ENCODE data around the gene SLC4A1AP.

SLC4A1AP gene

DNA sequence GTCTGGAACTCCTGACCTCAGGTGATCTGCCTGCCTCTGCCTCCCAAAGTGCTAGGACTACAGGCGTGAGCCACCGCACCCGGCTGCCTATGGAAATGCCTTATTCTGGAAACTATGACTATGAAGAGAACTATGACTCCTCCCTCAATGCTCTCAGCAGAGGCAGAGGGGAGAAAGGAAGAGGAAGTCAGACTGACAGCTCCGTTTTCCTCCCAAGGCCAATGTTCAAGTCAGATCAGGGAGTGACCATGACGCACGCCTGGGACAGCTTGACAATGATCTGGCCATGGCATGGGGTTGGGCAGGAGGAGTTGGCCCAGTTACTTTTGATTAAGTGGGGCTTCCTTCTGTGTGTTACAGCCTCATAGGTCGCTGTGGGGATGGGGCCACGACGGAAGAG is 63.6 kb downstream of the SLC4A1AP start:
- Histone ChIP-seq H2BK12ac (ENCODE audit: low read length) (no peak overlapping the region), H3K9me3 (ENCODE audit: insufficient read depth, low read depth, low read length) (no peaks in the 10 kb centered on the region), H2BK5ac (ENCODE audit: low read depth, low read length, poor library complexity) (no peak overlapping the region), H3K4me3 (ENCODE audit: low read depth, low read length) (no peak overlapping the region), H4K12ac (ENCODE audit: low read depth, low read length) (no peak overlapping the region), H2BK120ac (ENCODE audit: insufficient read depth, low read length, poor library complexity) (no peak overlapping the region), H3K79me2 (ENCODE audit: control insufficient read depth, insufficient read depth, low read length, poor library complexity) (no peaks in the 10 kb centered on the region), H3K79me1 (ENCODE audit: low read length) (no peaks in the 10 kb centered on the region), H3K14ac (ENCODE audit: low read length) (no peak overlapping the region), H3K36me3 (ENCODE audit: control insufficient read depth in 1 of 2, insufficient read depth in 2 of 2, low read length in 2 of 2) (no peaks in the 10 kb centered on the region), H3K27ac (ENCODE audit: low read depth, low read length) (no peak overlapping the region), H3K9ac (ENCODE audit: low read length) (no peak overlapping the region), H3K4me2 (ENCODE audit: low read length) (no peak overlapping the region), H3K27me3 (ENCODE audit: insufficient read depth, low read length) (no peaks in the 10 kb centered on the region), H3K23ac (ENCODE audit: low read length) (no peak overlapping the region), H4K91ac (ENCODE audit: low read depth, low read length) (no peak overlapping the region), H4K8ac (ENCODE audit: low read depth, low read length) (no peak overlapping the region), H3K4ac (ENCODE audit: low read depth, low read length) (no peak overlapping the region), H3K18ac (ENCODE audit: low read length) (no peak overlapping the region), H2AK5ac (ENCODE audit: low read length) (peak overlapping the region; percentile 41), H2AFZ (ENCODE audit: insufficient read depth, low read length, poor library complexity) (no peak overlapping the region), H3K4me1 (ENCODE audit: control insufficient read depth in 1 of 2, insufficient read depth in 2 of 2, low read length in 2 of 2) (peaks cover 6 to 11% of the 10 kb centered on the region in 2 experiments)
- WGBS (ENCODE audit: extremely low coverage, insufficient coverage, insufficient read length) = no CpG with 5 or more reads among the region's 9 CpGs
- DNase-seq = peak; percentile 60 to 80

DNA sequence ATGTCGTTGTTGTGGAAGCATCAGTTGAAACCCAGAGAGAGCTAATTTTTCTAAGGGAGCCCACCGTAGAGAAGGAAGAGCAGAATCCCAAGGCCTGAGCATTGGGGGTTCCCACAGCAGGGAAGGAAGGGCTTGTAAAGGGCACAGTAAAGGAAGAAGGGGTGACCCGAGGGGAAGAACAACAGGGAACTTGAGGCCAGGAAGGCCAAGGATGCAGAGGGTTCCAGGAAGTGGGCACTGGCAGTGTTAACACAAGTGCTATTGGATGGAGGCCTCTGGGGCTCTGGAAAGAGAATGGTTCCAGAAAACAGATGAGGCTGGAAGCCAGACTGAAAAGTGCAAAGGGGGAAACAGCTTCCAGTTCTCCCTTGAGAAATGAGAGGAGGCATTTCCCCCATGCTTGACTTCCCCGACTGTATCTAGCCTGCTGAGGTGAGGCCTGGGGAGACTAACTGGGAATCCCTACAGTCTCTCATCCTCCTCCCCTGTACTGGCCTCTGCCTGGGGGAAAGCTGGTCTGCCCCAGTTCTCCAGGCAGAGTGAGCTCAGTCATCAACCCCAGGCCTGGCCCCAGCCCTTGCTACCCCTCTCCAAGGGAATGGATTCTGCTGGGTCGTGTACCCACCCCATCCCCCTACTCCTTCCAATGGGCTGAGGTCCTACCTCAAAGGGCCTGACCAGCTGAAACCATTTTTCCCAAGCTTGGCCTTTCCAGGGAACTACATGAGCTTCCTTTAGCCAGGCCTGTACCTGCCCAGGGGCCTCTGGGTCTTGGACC is 64.6 kb downstream of the SLC4A1AP start:
- no peak overlapping the region for H4K12ac ChIP-seq (ENCODE audit: low read depth, low read length)
- H4K8ac ChIP-seq (ENCODE audit: low read depth, low read length) = no peak overlapping the region
- H3K27ac ChIP-seq (ENCODE audit: low read depth, low read length) = no peak overlapping the region
- no peak overlapping the region for H3K18ac ChIP-seq (ENCODE audit: low read length)
- H3K79me1 ChIP-seq (ENCODE audit: low read length) = no peaks in the 10 kb centered on the region
- H3K23ac ChIP-seq (ENCODE audit: low read length) = no peak overlapping the region
- DNase-seq = no peak
- no peaks in the 10 kb centered on the region for H3K79me2 ChIP-seq (ENCODE audit: control insufficient read depth, insufficient read depth, low read length, poor library complexity)
- H3K14ac ChIP-seq (ENCODE audit: low read length) = no peak overlapping the region
- no peaks in the 10 kb centered on the region for H3K9me3 ChIP-seq (ENCODE audit: insufficient read depth, low read depth, low read length)
- H3K4me1 ChIP-seq (ENCODE audit: control insufficient read depth in 1 of 2, insufficient read depth in 2 of 2, low read length in 2 of 2) = peaks cover 6 to 11% of the 10 kb centered on the region in 2 experiments
- H4K91ac ChIP-seq (ENCODE audit: low read depth, low read length) = peak overlapping the region; percentile 0
- no peaks in the 10 kb centered on the region for H3K36me3 ChIP-seq (ENCODE audit: control insufficient read depth in 1 of 2, insufficient read depth in 2 of 2, low read length in 2 of 2)
- H3K4ac ChIP-seq (ENCODE audit: low read depth, low read length) = no peak overlapping the region
- H3K27me3 ChIP-seq (ENCODE audit: insufficient read depth, low read length) = no peaks in the 10 kb centered on the region
- no peak overlapping the region for H3K4me2 ChIP-seq (ENCODE audit: low read length)
- H2AK5ac ChIP-seq (ENCODE audit: low read length) = no peak overlapping the region
- no peak overlapping the region for H3K9ac ChIP-seq (ENCODE audit: low read length)
- peak overlapping the region; percentile 52 for H2BK12ac ChIP-seq (ENCODE audit: low read length)
- H2AFZ ChIP-seq (ENCODE audit: insufficient read depth, low read length, poor library complexity) = no peak overlapping the region
- no peak overlapping the region for H2BK5ac ChIP-seq (ENCODE audit: low read depth, low read length, poor library complexity)
- H3K4me3 ChIP-seq (ENCODE audit: low read depth, low read length) = no peak overlapping the region
- no peak overlapping the region for H2BK120ac ChIP-seq (ENCODE audit: insufficient read depth, low read length, poor library complexity)
- no CpG with 5 or more reads among the region's 5 CpGs for WGBS (ENCODE audit: extremely low coverage, insufficient coverage, insufficient read length)

DNA sequence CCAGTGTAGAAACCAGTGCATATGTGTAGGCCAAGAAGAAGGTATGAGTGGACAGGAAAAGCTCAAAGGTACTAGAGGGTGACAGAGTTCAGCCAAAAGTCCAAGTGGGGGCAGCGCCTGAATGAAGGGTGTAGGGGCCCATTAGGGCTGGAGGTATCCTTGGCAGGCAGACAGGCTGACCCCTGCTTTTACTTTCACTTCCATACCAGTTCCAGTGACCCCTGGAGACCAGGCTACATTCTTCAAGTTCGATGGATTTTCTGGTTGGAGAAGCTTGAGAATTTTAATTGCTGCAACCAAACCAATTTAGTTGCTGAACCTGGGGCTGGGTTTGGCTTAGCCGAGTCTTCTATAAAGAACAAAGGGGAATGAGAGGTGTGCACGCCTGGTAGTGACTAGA is 65.5 kb downstream of the SLC4A1AP start:
- WGBS (ENCODE audit: extremely low coverage, insufficient coverage, insufficient read length) = no CpG with 5 or more reads among the region's 4 CpGs

DNA sequence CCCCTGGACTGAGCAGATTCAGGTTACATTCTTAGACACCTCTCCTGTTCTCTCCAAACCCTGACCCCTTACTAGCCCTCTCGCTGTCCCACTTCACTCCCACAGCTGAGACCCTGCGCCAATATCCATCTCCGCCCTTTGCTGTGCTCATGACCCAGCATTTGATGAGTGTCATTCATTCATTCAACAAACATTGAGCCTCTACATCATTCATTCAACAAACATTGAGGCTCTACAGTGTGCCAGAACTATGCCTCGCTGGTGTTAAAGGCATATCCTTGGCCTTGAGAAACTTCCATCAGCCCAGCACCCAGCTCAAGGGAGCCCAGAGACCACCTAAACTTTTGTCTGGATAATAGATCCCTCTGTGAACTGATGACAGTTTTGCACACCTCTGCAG is 65.9 kb downstream of the SLC4A1AP start:
- Histone ChIP-seq H3K79me2 (ENCODE audit: control insufficient read depth, insufficient read depth, low read length, poor library complexity) (no peaks in the 10 kb centered on the region), H4K8ac (ENCODE audit: low read depth, low read length) (no peak overlapping the region), H2BK120ac (ENCODE audit: insufficient read depth, low read length, poor library complexity) (no peak overlapping the region), H3K27ac (ENCODE audit: low read depth, low read length) (no peak overlapping the region), H3K27me3 (ENCODE audit: insufficient read depth, low read length) (no peaks in the 10 kb centered on the region), H2BK5ac (ENCODE audit: low read depth, low read length, poor library complexity) (no peak overlapping the region), H3K14ac (ENCODE audit: low read length) (no peak overlapping the region), H3K9ac (ENCODE audit: low read length) (no peak overlapping the region), H2AK5ac (ENCODE audit: low read length) (no peak overlapping the region), H2AFZ (ENCODE audit: insufficient read depth, low read length, poor library complexity) (no peak overlapping the region), H3K4me1 (ENCODE audit: control insufficient read depth in 1 of 2, insufficient read depth in 2 of 2, low read length in 2 of 2) (peaks cover 6 to 11% of the 10 kb centered on the region in 2 experiments), H4K12ac (ENCODE audit: low read depth, low read length) (no peak overlapping the region), H3K9me3 (ENCODE audit: insufficient read depth, low read depth, low read length) (no peaks in the 10 kb centered on the region), H4K91ac (ENCODE audit: low read depth, low read length) (no peak overlapping the region), H2BK12ac (ENCODE audit: low read length) (no peak overlapping the region), H3K4me3 (ENCODE audit: low read depth, low read length) (no peak overlapping the region), H3K36me3 (ENCODE audit: control insufficient read depth in 1 of 2, insufficient read depth in 2 of 2, low read length in 2 of 2) (no peaks in the 10 kb centered on the region), H3K79me1 (ENCODE audit: low read length) (no peaks in the 10 kb centered on the region), H3K18ac (ENCODE audit: low read length) (no peak overlapping the region), H3K4me2 (ENCODE audit: low read length) (no peak overlapping the region), H3K4ac (ENCODE audit: low read depth, low read length) (no peak overlapping the region), H3K23ac (ENCODE audit: low read length) (no peak overlapping the region)
- no peak for DNase-seq
- WGBS (ENCODE audit: extremely low coverage, insufficient coverage, insufficient read length) = no CpG with 5 or more reads among the region's 4 CpGs

More for the DNA sequence above, 65.5 kb downstream of the SLC4A1AP start:
- H4K91ac ChIP-seq (ENCODE audit: low read depth, low read length) = no peak overlapping the region
- H2BK12ac ChIP-seq (ENCODE audit: low read length) = no peak overlapping the region
- H3K9ac ChIP-seq (ENCODE audit: low read length) = no peak overlapping the region
- no peaks in the 10 kb centered on the region for H3K9me3 ChIP-seq (ENCODE audit: insufficient read depth, low read depth, low read length)
- H2BK120ac ChIP-seq (ENCODE audit: insufficient read depth, low read length, poor library complexity) = no peak overlapping the region
- H3K18ac ChIP-seq (ENCODE audit: low read length) = no peak overlapping the region
- no peak for DNase-seq
- H3K27ac ChIP-seq (ENCODE audit: low read depth, low read length) = no peak overlapping the region
- no peak overlapping the region for H2AK5ac ChIP-seq (ENCODE audit: low read length)
- H3K4me3 ChIP-seq (ENCODE audit: low read depth, low read length) = no peak overlapping the region
- H3K79me2 ChIP-seq (ENCODE audit: control insufficient read depth, insufficient read depth, low read length, poor library complexity) = no peaks in the 10 kb centered on the region
- H3K4ac ChIP-seq (ENCODE audit: low read depth, low read length) = no peak overlapping the region
- H4K8ac ChIP-seq (ENCODE audit: low read depth, low read length) = no peak overlapping the region
- H3K27me3 ChIP-seq (ENCODE audit: insufficient read depth, low read length) = no peaks in the 10 kb centered on the region
- no peaks in the 10 kb centered on the region for H3K79me1 ChIP-seq (ENCODE audit: low read length)
- no peak overlapping the region for H3K4me2 ChIP-seq (ENCODE audit: low read length)
- H2AFZ ChIP-seq (ENCODE audit: insufficient read depth, low read length, poor library complexity) = no peak overlapping the region
- peaks cover 6 to 11% of the 10 kb centered on the region in 2 experiments for H3K4me1 ChIP-seq (ENCODE audit: control insufficient read depth in 1 of 2, insufficient read depth in 2 of 2, low read length in 2 of 2)
- no peak overlapping the region for H2BK5ac ChIP-seq (ENCODE audit: low read depth, low read length, poor library complexity)
- no peak overlapping the region for H4K12ac ChIP-seq (ENCODE audit: low read depth, low read length)
- no peak overlapping the region for H3K14ac ChIP-seq (ENCODE audit: low read length)
- H3K36me3 ChIP-seq (ENCODE audit: control insufficient read depth in 1 of 2, insufficient read depth in 2 of 2, low read length in 2 of 2) = no peaks in the 10 kb centered on the region
- H3K23ac ChIP-seq (ENCODE audit: low read length) = no peak overlapping the region
